Measurements from ENCODE around the gene PSMD2. TPM values are rescaled to one million over a fixed set of nuclear protein-coding genes. Genes with fewer than 3 reads are reported as not detected.

The PSMD2 gene
- total RNA-seq, 3 donors from 2014 or later (not counting 1 experiment from before 2014, with no cell fraction given): 218 to 237 (median 231) TPM

- no peak overlapping the region for H3K27ac Mint-ChIP-seq
Observed at GRCh38 chr3:184351511-184352148, 52.6 kb downstream of the PSMD2 start.

GRCh38 chr3:184352149-184352785 is 53.2 kb downstream of the PSMD2 start:
- Mint-ChIP-seq H3K36me3 (no peaks in the 10 kb centered on the region), H3K4me3 (no peak overlapping the region), H3K4me1 (no peaks in the 10 kb centered on the region), H3K9me3 (no peaks in the 10 kb centered on the region), H3K27ac (no peak overlapping the region), H3K27me3 (ENCODE audit: low read depth in 2 of 2) (no peaks in the 10 kb centered on the region)
- H3K27me3 ChIP-seq (ENCODE audit: control insufficient read depth, insufficient read depth, low read length): no peaks in the 10 kb centered on the region
- 97% methylated on average over 15 of the region's 15 CpGs for WGBS (ENCODE audit: insufficient coverage)
- intact Hi-C loops (cut with micrococcal nuclease): no loop called here
- H3K36me3 ChIP-seq (ENCODE audit: control insufficient read depth, insufficient read depth, low read length): no peaks in the 10 kb centered on the region
- no peaks in the 10 kb centered on the region for H3K9me3 ChIP-seq (ENCODE audit: control insufficient read depth, insufficient read depth, low read length)
- TF ChIP-seq CTCF (IDR thresholded peaks at IDR 0.05): no peak
- H3K4me3 ChIP-seq (ENCODE audit: low read length): no peak overlapping the region
- DNase-seq: no peak
- H3K4me1 ChIP-seq (ENCODE audit: control insufficient read depth, insufficient read depth, low read length): peaks cover 10% of the 10 kb centered on the region
- ATAC-seq: no peak
- H3K27ac ChIP-seq (ENCODE audit: low read length): no peak overlapping the region

More at GRCh38 chr3:184351511-184352148, 52.6 kb downstream of the PSMD2 start:
- 85% methylated on average over 9 of the region's 9 CpGs for WGBS (ENCODE audit: insufficient coverage)
- no peaks in the 10 kb centered on the region for H3K9me3 ChIP-seq (ENCODE audit: control insufficient read depth, insufficient read depth, low read length)
- H3K27ac ChIP-seq (ENCODE audit: low read length): no peak overlapping the region
- intact Hi-C loops (cut with micrococcal nuclease): no loop called here
- H3K4me3 ChIP-seq (ENCODE audit: low read length): no peak overlapping the region
- no peaks in the 10 kb centered on the region for H3K27me3 ChIP-seq (ENCODE audit: control insufficient read depth, insufficient read depth, low read length)
- no peaks in the 10 kb centered on the region for H3K4me1 Mint-ChIP-seq
- H3K4me3 Mint-ChIP-seq: no peak overlapping the region
- TF ChIP-seq CTCF (IDR thresholded peaks at IDR 0.05): no peak
- no peaks in the 10 kb centered on the region for H3K9me3 Mint-ChIP-seq
- no peaks in the 10 kb centered on the region for H3K36me3 ChIP-seq (ENCODE audit: control insufficient read depth, insufficient read depth, low read length)
- ATAC-seq (no peak), DNase-seq (no peak)
- H3K27me3 Mint-ChIP-seq (ENCODE audit: low read depth in 2 of 2): no peaks in the 10 kb centered on the region
- peaks cover 10% of the 10 kb centered on the region for H3K4me1 ChIP-seq (ENCODE audit: control insufficient read depth, insufficient read depth, low read length)
- no peaks in the 10 kb centered on the region for H3K36me3 Mint-ChIP-seq

- no peak for ATAC-seq
- no peaks in the 10 kb centered on the region for H3K27me3 ChIP-seq (ENCODE audit: control insufficient read depth, insufficient read depth, low read length)
- 93% methylated on average over 11 of the region's 11 CpGs for WGBS (ENCODE audit: insufficient coverage)
- no peaks in the 10 kb centered on the region for H3K9me3 ChIP-seq (ENCODE audit: control insufficient read depth, insufficient read depth, low read length)
- H3K4me3 Mint-ChIP-seq: no peak overlapping the region
- H3K4me1 Mint-ChIP-seq: no peaks in the 10 kb centered on the region
- H3K27me3 Mint-ChIP-seq (ENCODE audit: low read depth in 2 of 2): no peaks in the 10 kb centered on the region
- H3K27ac Mint-ChIP-seq: no peak overlapping the region
- no peak for TF ChIP-seq CTCF (IDR thresholded peaks at IDR 0.05)
- no peak overlapping the region for H3K4me3 ChIP-seq (ENCODE audit: low read length)
- peaks cover 10% of the 10 kb centered on the region for H3K4me1 ChIP-seq (ENCODE audit: control insufficient read depth, insufficient read depth, low read length)
- no peak for DNase-seq
- intact Hi-C loops (cut with micrococcal nuclease): no loop called here
- H3K9me3 Mint-ChIP-seq: no peaks in the 10 kb centered on the region
- no peaks in the 10 kb centered on the region for H3K36me3 ChIP-seq (ENCODE audit: control insufficient read depth, insufficient read depth, low read length)
- H3K36me3 Mint-ChIP-seq: no peaks in the 10 kb centered on the region
- H3K27ac ChIP-seq (ENCODE audit: low read length): no peak overlapping the region
Observed at GRCh38 chr3:184352897-184353545, 54.0 kb downstream of the PSMD2 start.

Data from natural killer cell (primary cell).